HG03159 (cell line): ENCODE data around the gene DYNC1LI2.

Experiments used
- ATAC-seq: cut with Tn5 transposase; IDR thresholded peaks from one replicate; pipeline ENCODE4 v1.9.1; 2021; ENCODE audit warnings: mild to moderate bottlenecking, moderate library complexity; ENCODE audit not compliant: unreplicated experiment

Gene DYNC1LI2

GRCh38 chr16:66740533-66740932, 10.9 kb downstream of the DYNC1LI2 start:
- no peak for ATAC-seq

- ATAC-seq = no peak
Observed at GRCh38 chr16:66740010-66740409, 11.4 kb downstream of the DYNC1LI2 start.

- ATAC-seq = no peak
Observed at GRCh38 chr16:66735891-66736290, 15.5 kb downstream of the DYNC1LI2 start.

GRCh38 chr16:66731101-66731500, 20.3 kb downstream of the DYNC1LI2 start:
- no peak for ATAC-seq

GRCh38 chr16:66728804-66729203, 22.6 kb downstream of the DYNC1LI2 start:
- no peak for ATAC-seq

- no peak for ATAC-seq
Observed at GRCh38 chr16:66728117-66728787, 23.2 kb downstream of the DYNC1LI2 start.

GRCh38 chr16:66720766-66721165, 30.6 kb downstream of the DYNC1LI2 start:
- no peak for ATAC-seq

GRCh38 chr16:66719246-66719645, 32.2 kb downstream of the DYNC1LI2 start:
- no peak for ATAC-seq

GRCh38 chr16:66717776-66718175, 33.6 kb downstream of the DYNC1LI2 start:
- ATAC-seq = no peak

- ATAC-seq = no peak
Observed at GRCh38 chr16:66717112-66717675, 34.2 kb downstream of the DYNC1LI2 start.

- ATAC-seq = no peak
Observed at GRCh38 chr16:66714654-66715307, 36.6 kb downstream of the DYNC1LI2 start.

- no peak for ATAC-seq
Observed at GRCh38 chr16:66714062-66714461, 37.3 kb downstream of the DYNC1LI2 start.

- no peak for ATAC-seq
Observed at GRCh38 chr16:66713076-66713475, 38.3 kb downstream of the DYNC1LI2 start.

- ATAC-seq = no peak
Observed at GRCh38 chr16:66712512-66712911, 38.9 kb downstream of the DYNC1LI2 start.

- ATAC-seq = no peak
Observed at GRCh38 chr16:66711581-66711980, 39.8 kb downstream of the DYNC1LI2 start.

- no peak for ATAC-seq
Observed at GRCh38 chr16:66706506-66706880, 44.9 kb downstream of the DYNC1LI2 start.

- no peak for ATAC-seq
Observed at GRCh38 chr16:66705790-66706505, 45.5 kb downstream of the DYNC1LI2 start.

- ATAC-seq = no peak
Observed at GRCh38 chr16:66703406-66704215, 47.8 kb downstream of the DYNC1LI2 start.

GRCh38 chr16:66701516-66701915, 49.9 kb downstream of the DYNC1LI2 start:
- ATAC-seq = no peak

GRCh38 chr16:66701026-66701425, 50.4 kb downstream of the DYNC1LI2 start:
- ATAC-seq = no peak

- ATAC-seq = no peak
Observed at GRCh38 chr16:66699898-66700297, 51.5 kb downstream of the DYNC1LI2 start.
